Measurements from ENCODE around the gene NKD1.
"Not testable (repeated sequence)": the region's sequence is repeated elsewhere in the genome, so short reads cannot be mapped to it uniquely, and the experiment has no call there.

The NKD1 gene

GRCh38 chr16:50519602-50520001 lies 28.6 kb upstream of the NKD1 start:
- no peak for DNase-seq (ENCODE audit: low read depth in 1 of 2, low spot score in 1 of 2)

- no peak for DNase-seq (ENCODE audit: low read depth in 1 of 2, low spot score in 1 of 2)
Observed at GRCh38 chr16:50520451-50521245, 27.5 kb upstream of the NKD1 start.

GRCh38 chr16:50521246-50521900 lies 26.8 kb upstream of the NKD1 start:
- no peak for DNase-seq (ENCODE audit: low read depth in 1 of 2, low spot score in 1 of 2)

- DNase-seq (ENCODE audit: low read depth in 1 of 2, low spot score in 1 of 2), result no peak
Observed at GRCh38 chr16:50522324-50522723, 25.9 kb upstream of the NKD1 start.

- DNase-seq (ENCODE audit: low read depth in 1 of 2, low spot score in 1 of 2), result no peak
Observed at GRCh38 chr16:50523710-50524109, 24.5 kb upstream of the NKD1 start.

GRCh38 chr16:50525262-50525661 lies 22.9 kb upstream of the NKD1 start:
- no peak for DNase-seq (ENCODE audit: low read depth in 1 of 2, low spot score in 1 of 2)

GRCh38 chr16:50525716-50526115 lies 22.5 kb upstream of the NKD1 start:
- no peak for DNase-seq (ENCODE audit: low read depth in 1 of 2, low spot score in 1 of 2)

GRCh38 chr16:50526249-50526648 lies 21.9 kb upstream of the NKD1 start:
- no peak for DNase-seq (ENCODE audit: low read depth in 1 of 2, low spot score in 1 of 2)

GRCh38 chr16:50526796-50527195 lies 21.4 kb upstream of the NKD1 start:
- no peak for DNase-seq (ENCODE audit: low read depth in 1 of 2, low spot score in 1 of 2)

GRCh38 chr16:50528820-50529219 lies 19.4 kb upstream of the NKD1 start:
- DNase-seq (ENCODE audit: low read depth in 1 of 2, low spot score in 1 of 2), result no peak

- DNase-seq (ENCODE audit: low read depth in 1 of 2, low spot score in 1 of 2), result no peak
Observed at GRCh38 chr16:50529334-50529733, 18.9 kb upstream of the NKD1 start.

- no peak for DNase-seq (ENCODE audit: low read depth in 1 of 2, low spot score in 1 of 2)
Observed at GRCh38 chr16:50530277-50531236, 17.6 kb upstream of the NKD1 start.

GRCh38 chr16:50531359-50531758 lies 16.8 kb upstream of the NKD1 start:
- DNase-seq (ENCODE audit: low read depth in 1 of 2, low spot score in 1 of 2), result no peak

- no peak for DNase-seq (ENCODE audit: low read depth in 1 of 2, low spot score in 1 of 2)
Observed at GRCh38 chr16:50531901-50532300, 16.3 kb upstream of the NKD1 start.

- no peak for DNase-seq (ENCODE audit: low read depth in 1 of 2, low spot score in 1 of 2)
Observed at GRCh38 chr16:50532576-50532975, 15.6 kb upstream of the NKD1 start.

GRCh38 chr16:50533317-50533716 lies 14.9 kb upstream of the NKD1 start:
- no peak for DNase-seq (ENCODE audit: low read depth in 1 of 2, low spot score in 1 of 2)

GRCh38 chr16:50534091-50534490 lies 14.1 kb upstream of the NKD1 start:
- DNase-seq (ENCODE audit: low read depth in 1 of 2, low spot score in 1 of 2), result no peak

GRCh38 chr16:50534556-50534955 lies 13.6 kb upstream of the NKD1 start:
- no peak for DNase-seq (ENCODE audit: low read depth in 1 of 2, low spot score in 1 of 2)

- DNase-seq (ENCODE audit: low read depth in 1 of 2, low spot score in 1 of 2), result no peak
Observed at GRCh38 chr16:50534958-50535357, 13.2 kb upstream of the NKD1 start.

GRCh38 chr16:50535506-50536257 lies 12.5 kb upstream of the NKD1 start:
- no peak for DNase-seq (ENCODE audit: low read depth in 1 of 2, low spot score in 1 of 2)

GRCh38 chr16:50536258-50536645 lies 11.9 kb upstream of the NKD1 start:
- DNase-seq (ENCODE audit: low read depth in 1 of 2, low spot score in 1 of 2), result not testable (repeated sequence)

All from stimulated activated CD4-positive, alpha-beta T cell treated with anti-CD3 and anti-CD28 coated beads, Interleukin-15, amount 100 ng/mL, for 1 hour (primary cell).